Measurements from ENCODE around the gene PAFAH1B2. TPM values are rescaled to one million over a fixed set of nuclear protein-coding genes. Genes with fewer than 3 reads are reported as not detected.

Gene PAFAH1B2
- polyA plus RNA-seq, 1 experiment = 48.8 TPM

- H3K4me3 ChIP-seq (ENCODE audit: low read depth, low read length) = no peak overlapping the region
- ChIA-PET CTCF (interaction anchor here (1.0 kb wide), 1 partner anchor 360 kb away, joined by 6 read pairs; the partner anchor contains the start of gene APOA5), POLR2A (no interaction called here)
- no peaks in the 10 kb centered on the region for H3K9me3 ChIP-seq (ENCODE audit: control insufficient read depth, insufficient read depth, low read length)
- H3K27ac ChIP-seq (ENCODE audit: low read depth, low read length) = no peak overlapping the region
- H3K27me3 ChIP-seq (ENCODE audit: control insufficient read depth, insufficient read depth, low read length) = no peaks in the 10 kb centered on the region
- DNase-seq (ENCODE audit: low read depth, low spot score) = no peak
- no peak for TF ChIP-seq CTCF (IDR thresholded peaks at IDR 0.05; ENCODE audit: low read depth, low read length)
These were observed 8.0 kb downstream of the PAFAH1B2 start for GRCh38 chr11:117152066-117152465.

- TF ChIP-seq CTCF (IDR thresholded peaks at IDR 0.05; ENCODE audit: low read depth, low read length) = no peak
- ChIA-PET CTCF (interaction anchor here (0.6 to 1.3 kb wide), 3 partner anchors 26 to 414 kb away, joined by 3 to 6 read pairs (median 4); no protein-coding TSS in a partner anchor), POLR2A (no interaction called here)
- H3K9me3 ChIP-seq (ENCODE audit: control insufficient read depth, insufficient read depth, low read length) = no peaks in the 10 kb centered on the region
- no peak overlapping the region for H3K4me3 ChIP-seq (ENCODE audit: low read depth, low read length)
- no peak for DNase-seq (ENCODE audit: low read depth, low spot score)
- H3K27ac ChIP-seq (ENCODE audit: low read depth, low read length) = no peak overlapping the region
- no peaks in the 10 kb centered on the region for H3K27me3 ChIP-seq (ENCODE audit: control insufficient read depth, insufficient read depth, low read length)
These were observed 10.4 kb downstream of the PAFAH1B2 start for GRCh38 chr11:117154468-117154867.

- ChIA-PET CTCF (interaction anchor here (0.7 kb wide), 1 partner anchor 70 kb away, joined by 8 read pairs; no protein-coding TSS in a partner anchor), POLR2A (no interaction called here)
- no peak for DNase-seq (ENCODE audit: low read depth, low spot score)
- H3K4me3 ChIP-seq (ENCODE audit: low read depth, low read length) = no peak overlapping the region
- TF ChIP-seq CTCF (IDR thresholded peaks at IDR 0.05; ENCODE audit: low read depth, low read length) = no peak
- H3K9me3 ChIP-seq (ENCODE audit: control insufficient read depth, insufficient read depth, low read length) = no peaks in the 10 kb centered on the region
- H3K27ac ChIP-seq (ENCODE audit: low read depth, low read length) = no peak overlapping the region
- no peaks in the 10 kb centered on the region for H3K27me3 ChIP-seq (ENCODE audit: control insufficient read depth, insufficient read depth, low read length)
These were observed 13.4 kb downstream of the PAFAH1B2 start for GRCh38 chr11:117157507-117157906.

GRCh38 chr11:117159892-117160291 lies 15.8 kb downstream of the PAFAH1B2 start:
- DNase-seq (ENCODE audit: low read depth, low spot score) = no peak
- no peaks in the 10 kb centered on the region for H3K27me3 ChIP-seq (ENCODE audit: control insufficient read depth, insufficient read depth, low read length)
- no peaks in the 10 kb centered on the region for H3K9me3 ChIP-seq (ENCODE audit: control insufficient read depth, insufficient read depth, low read length)
- no peak for TF ChIP-seq CTCF (IDR thresholded peaks at IDR 0.05; ENCODE audit: low read depth, low read length)
- H3K4me3 ChIP-seq (ENCODE audit: low read depth, low read length) = no peak overlapping the region
- no peak overlapping the region for H3K27ac ChIP-seq (ENCODE audit: low read depth, low read length)
- ChIA-PET POLR2A (no interaction called here), CTCF (interaction anchor here (0.8 to 1.5 kb wide), 7 partner anchors 10 to 1329 kb away, joined by 3 to 11 read pairs (median 4); no protein-coding TSS in a partner anchor)

- no peak overlapping the region for H3K27ac ChIP-seq (ENCODE audit: low read depth, low read length)
- H3K4me3 ChIP-seq (ENCODE audit: low read depth, low read length) = no peak overlapping the region
- no peaks in the 10 kb centered on the region for H3K9me3 ChIP-seq (ENCODE audit: control insufficient read depth, insufficient read depth, low read length)
- no peaks in the 10 kb centered on the region for H3K27me3 ChIP-seq (ENCODE audit: control insufficient read depth, insufficient read depth, low read length)
- TF ChIP-seq CTCF (IDR thresholded peaks at IDR 0.05; ENCODE audit: low read depth, low read length) = no peak
- no peak for DNase-seq (ENCODE audit: low read depth, low spot score)
- POLR2A ChIA-PET = interaction anchor here (1.3 kb wide), 1 partner anchor 16 kb away, joined by 4 read pairs; the partner anchor contains the start of gene PAFAH1B2
- CTCF ChIA-PET = interaction anchor here (1.0 to 1.5 kb wide), 6 partner anchors 9 to 418 kb away, joined by 3 to 7 read pairs (median 4); no protein-coding TSS in a partner anchor
These were observed 16.7 kb downstream of the PAFAH1B2 start for GRCh38 chr11:117160826-117161225.

Data from AG04450 (cell line).